ENCODE measurements around the gene TMEM222.

The TMEM222 gene

GRCh38 chr1:27299385-27300271 is 22.3 kb upstream of the TMEM222 start:
- Mint-ChIP-seq H3K27me3 (ENCODE audit: low read depth) (no peaks in the 10 kb centered on the region), H3K4me3 (no peak overlapping the region), H3K27ac (no peak overlapping the region), H3K9me3 (no peaks in the 10 kb centered on the region), H3K36me3 (ENCODE audit: low read depth) (peaks cover 3% of the 10 kb centered on the region), H3K4me1 (ENCODE audit: low read depth) (peaks cover 2% of the 10 kb centered on the region)
- DNase-seq (ENCODE audit: low spot score) = no peak

- Mint-ChIP-seq H3K27ac (no peak overlapping the region), H3K36me3 (ENCODE audit: low read depth) (peaks cover 3% of the 10 kb centered on the region)
Measured at GRCh38 chr1:27300341-27301051, 21.5 kb upstream of the TMEM222 start.

DNA sequence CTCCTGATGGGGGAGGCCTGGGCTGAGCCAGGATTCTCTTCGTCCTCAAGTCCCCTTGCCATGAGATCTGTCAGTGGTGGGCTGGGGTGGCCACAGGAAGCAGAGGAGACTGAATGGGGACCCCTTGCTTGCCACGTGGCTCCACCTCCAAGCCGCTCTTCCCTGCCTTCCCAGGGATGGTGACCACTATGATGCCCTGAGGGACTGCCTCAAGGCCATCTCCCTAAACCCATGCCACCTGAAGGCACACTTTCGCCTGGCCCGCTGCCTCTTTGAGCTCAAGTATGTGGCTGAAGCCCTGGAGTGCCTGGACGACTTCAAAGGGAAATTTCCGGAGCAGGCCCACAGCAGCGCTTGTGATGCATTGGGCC is 20.9 kb upstream of the TMEM222 start:
- no peak for DNase-seq (ENCODE audit: low spot score)
- Mint-ChIP-seq H3K36me3 (ENCODE audit: low read depth) (peaks cover 3% of the 10 kb centered on the region), H3K4me3 (no peak overlapping the region), H3K27ac (no peak overlapping the region), H3K27me3 (ENCODE audit: low read depth) (no peaks in the 10 kb centered on the region), H3K4me1 (ENCODE audit: low read depth) (peaks cover 2% of the 10 kb centered on the region), H3K9me3 (no peaks in the 10 kb centered on the region)

More at GRCh38 chr1:27300341-27301051, 21.5 kb upstream of the TMEM222 start:
- no peaks in the 10 kb centered on the region for H3K9me3 Mint-ChIP-seq
- H3K4me1 Mint-ChIP-seq (ENCODE audit: low read depth) = peaks cover 2% of the 10 kb centered on the region
- H3K4me3 Mint-ChIP-seq = no peak overlapping the region
- peak; percentile 60 for DNase-seq (ENCODE audit: low spot score)
- H3K27me3 Mint-ChIP-seq (ENCODE audit: low read depth) = no peaks in the 10 kb centered on the region

DNA sequence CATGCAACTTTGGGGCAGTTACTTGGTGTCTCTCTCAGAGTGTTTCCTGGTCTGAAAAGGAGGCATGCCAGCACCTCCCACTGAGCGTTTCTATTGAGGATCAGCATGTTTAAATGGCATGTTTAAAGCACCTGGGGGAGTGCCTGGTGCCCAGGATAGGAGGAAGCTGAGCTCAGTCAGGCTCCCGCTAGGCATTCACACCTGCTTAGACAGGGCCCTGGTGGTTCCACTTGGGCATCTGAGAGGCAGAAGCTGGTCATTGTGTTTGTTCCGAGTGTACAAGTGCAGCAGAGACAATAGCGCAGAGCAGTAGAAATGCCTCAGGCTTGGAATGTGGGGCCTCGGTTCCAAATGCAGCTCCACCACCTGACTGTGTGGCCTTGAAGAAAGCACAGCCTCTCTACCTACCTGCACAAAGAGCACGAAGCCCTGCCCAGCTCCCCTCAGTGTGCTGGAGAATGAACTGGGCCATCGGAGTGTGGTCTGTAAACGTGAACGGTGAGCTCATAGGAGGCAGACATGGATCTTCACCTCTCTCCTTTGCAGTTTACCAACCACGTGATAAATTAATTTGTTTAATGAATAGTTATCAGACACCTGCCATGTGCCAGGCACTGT is 20.3 kb upstream of the TMEM222 start:
- Mint-ChIP-seq H3K27ac (no peak overlapping the region), H3K4me1 (ENCODE audit: low read depth) (no peaks in the 10 kb centered on the region), H3K27me3 (ENCODE audit: low read depth) (no peaks in the 10 kb centered on the region), H3K9me3 (no peaks in the 10 kb centered on the region), H3K4me3 (no peak overlapping the region), H3K36me3 (ENCODE audit: low read depth) (peaks cover 3% of the 10 kb centered on the region)
- DNase-seq (ENCODE audit: low spot score) = no peak

- no peaks in the 10 kb centered on the region for H3K4me1 Mint-ChIP-seq (ENCODE audit: low read depth)
- H3K9me3 Mint-ChIP-seq = no peaks in the 10 kb centered on the region
- H3K27ac Mint-ChIP-seq = no peak overlapping the region
- H3K27me3 Mint-ChIP-seq (ENCODE audit: low read depth) = no peaks in the 10 kb centered on the region
- peaks cover 3% of the 10 kb centered on the region for H3K36me3 Mint-ChIP-seq (ENCODE audit: low read depth)
- DNase-seq (ENCODE audit: low spot score) = no peak
- no peak overlapping the region for H3K4me3 Mint-ChIP-seq
Measured at GRCh38 chr1:27302612-27303011, 19.4 kb upstream of the TMEM222 start.

DNA sequence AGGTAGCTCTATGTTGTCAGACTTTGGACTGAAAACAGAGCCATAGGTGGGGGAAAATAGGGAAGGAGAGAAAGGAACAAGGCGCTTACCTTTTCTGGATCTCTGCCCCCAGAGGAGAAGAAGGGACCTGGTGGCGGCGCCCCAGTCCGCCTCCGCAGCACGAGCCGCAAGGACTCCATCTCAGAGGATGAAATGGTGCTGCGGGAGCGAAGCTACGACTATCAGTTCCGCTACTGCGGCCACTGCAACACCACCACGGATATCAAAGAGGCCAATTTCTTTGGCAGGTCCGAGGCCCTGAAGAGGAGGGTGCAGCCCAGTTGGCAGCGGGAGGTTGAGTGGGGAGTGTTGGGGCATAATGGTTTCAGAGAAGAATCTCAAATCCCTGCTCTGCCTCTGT is 18.5 kb upstream of the TMEM222 start:
- DNase-seq (ENCODE audit: low spot score) = no peak
- Mint-ChIP-seq H3K4me1 (ENCODE audit: low read depth) (no peaks in the 10 kb centered on the region), H3K36me3 (ENCODE audit: low read depth) (peaks cover 1% of the 10 kb centered on the region), H3K4me3 (no peak overlapping the region), H3K9me3 (no peaks in the 10 kb centered on the region), H3K27ac (no peak overlapping the region), H3K27me3 (ENCODE audit: low read depth) (no peaks in the 10 kb centered on the region)

- Mint-ChIP-seq H3K4me3 (no peak overlapping the region), H3K9me3 (no peaks in the 10 kb centered on the region), H3K27me3 (ENCODE audit: low read depth) (no peaks in the 10 kb centered on the region), H3K27ac (no peak overlapping the region), H3K36me3 (ENCODE audit: low read depth) (no peaks in the 10 kb centered on the region), H3K4me1 (ENCODE audit: low read depth) (no peaks in the 10 kb centered on the region)
- DNase-seq (ENCODE audit: low spot score) = no peak
Measured at GRCh38 chr1:27306071-27306470, 15.9 kb upstream of the TMEM222 start.

DNA sequence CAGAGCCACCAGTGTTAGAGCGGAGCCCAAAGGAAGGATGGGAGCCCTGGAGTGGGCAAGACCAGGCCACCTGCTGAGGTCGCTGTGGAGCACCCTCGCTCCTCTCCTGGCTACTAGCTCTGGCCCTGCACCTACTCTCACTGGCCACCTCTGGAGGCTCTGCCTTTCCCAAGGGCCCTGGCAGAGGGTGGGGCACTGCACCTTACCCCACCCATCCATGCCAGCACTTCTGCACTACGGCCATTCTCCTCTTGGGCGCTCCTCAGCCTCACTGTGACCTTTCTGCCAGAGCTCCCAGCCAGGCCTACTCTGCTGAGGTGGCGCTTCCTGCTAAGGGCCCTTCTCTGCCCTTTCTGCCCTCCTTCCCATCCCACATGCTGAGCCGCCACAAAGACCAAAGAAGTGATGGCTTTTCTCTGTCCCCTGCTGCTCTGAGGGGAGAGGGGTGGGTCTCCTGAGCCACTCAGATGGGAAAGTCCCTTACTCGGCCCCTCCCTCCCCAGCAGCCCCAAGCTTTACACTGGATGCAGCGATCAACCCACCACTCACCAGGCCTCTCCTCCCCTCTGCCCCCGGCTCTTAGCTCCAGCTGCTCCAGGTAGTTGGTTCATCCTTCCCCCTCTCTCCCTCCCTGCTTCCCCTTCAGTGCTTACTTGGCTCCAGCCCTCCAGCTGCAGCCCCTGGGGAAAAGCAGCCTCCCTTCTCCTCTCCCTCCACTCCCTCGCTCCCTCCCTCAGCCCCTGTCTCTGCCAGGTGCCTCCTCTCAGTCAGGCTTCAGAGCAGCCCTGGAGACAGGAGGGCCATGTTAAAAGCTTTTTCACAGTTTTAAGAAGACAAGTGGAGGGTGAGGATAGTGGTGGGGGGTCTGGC is 14.8 kb upstream of the TMEM222 start:
- H3K27me3 Mint-ChIP-seq (ENCODE audit: low read depth) = no peaks in the 10 kb centered on the region
- no peaks in the 10 kb centered on the region for H3K9me3 Mint-ChIP-seq
- no peak overlapping the region for H3K4me3 Mint-ChIP-seq
- no peak for DNase-seq (ENCODE audit: low spot score)
- H3K4me1 Mint-ChIP-seq (ENCODE audit: low read depth) = no peaks in the 10 kb centered on the region
- no peak overlapping the region for H3K27ac Mint-ChIP-seq
- H3K36me3 Mint-ChIP-seq (ENCODE audit: low read depth) = no peaks in the 10 kb centered on the region

GRCh38 chr1:27307874-27308598 is 13.9 kb upstream of the TMEM222 start:
- Mint-ChIP-seq H3K36me3 (ENCODE audit: low read depth) (no peaks in the 10 kb centered on the region), H3K4me1 (ENCODE audit: low read depth) (no peaks in the 10 kb centered on the region), H3K9me3 (no peaks in the 10 kb centered on the region), H3K27ac (no peak overlapping the region), H3K4me3 (no peak overlapping the region), H3K27me3 (ENCODE audit: low read depth) (peaks cover 2% of the 10 kb centered on the region)
- no peak for DNase-seq (ENCODE audit: low spot score)

- DNase-seq (ENCODE audit: low spot score) = no peak
- Mint-ChIP-seq H3K36me3 (ENCODE audit: low read depth) (no peaks in the 10 kb centered on the region), H3K27ac (no peak overlapping the region), H3K4me3 (no peak overlapping the region), H3K9me3 (no peaks in the 10 kb centered on the region), H3K4me1 (ENCODE audit: low read depth) (no peaks in the 10 kb centered on the region), H3K27me3 (ENCODE audit: low read depth) (peaks cover 7% of the 10 kb centered on the region)
Measured at GRCh38 chr1:27314169-27314568, 7.8 kb upstream of the TMEM222 start.

DNA sequence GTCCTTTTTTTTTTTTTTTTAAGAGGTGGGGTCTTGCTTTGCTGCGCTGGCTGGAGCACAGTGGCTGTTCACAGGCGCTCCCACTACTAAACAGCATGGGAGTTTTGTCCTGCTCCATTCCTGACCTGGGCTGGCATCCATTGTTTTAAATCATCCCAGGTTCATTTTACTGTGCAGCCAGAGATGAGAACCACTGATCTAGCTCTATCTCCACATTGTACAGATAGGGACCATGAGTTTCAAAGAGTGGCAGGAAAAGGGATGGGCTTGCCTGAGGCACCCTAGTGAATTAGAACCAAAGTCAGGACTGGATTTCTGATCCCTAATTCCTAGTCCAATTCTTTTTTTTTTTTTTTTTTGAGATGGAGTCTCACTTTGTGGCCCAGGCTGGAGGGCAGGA is 7.2 kb upstream of the TMEM222 start:
- H3K36me3 Mint-ChIP-seq (ENCODE audit: low read depth) = no peaks in the 10 kb centered on the region
- no peak overlapping the region for H3K4me3 Mint-ChIP-seq
- H3K4me1 Mint-ChIP-seq (ENCODE audit: low read depth) = no peaks in the 10 kb centered on the region
- no peak for DNase-seq (ENCODE audit: low spot score)
- H3K9me3 Mint-ChIP-seq = no peaks in the 10 kb centered on the region
- no peak overlapping the region for H3K27ac Mint-ChIP-seq
- peaks cover 7% of the 10 kb centered on the region for H3K27me3 Mint-ChIP-seq (ENCODE audit: low read depth)

DNA sequence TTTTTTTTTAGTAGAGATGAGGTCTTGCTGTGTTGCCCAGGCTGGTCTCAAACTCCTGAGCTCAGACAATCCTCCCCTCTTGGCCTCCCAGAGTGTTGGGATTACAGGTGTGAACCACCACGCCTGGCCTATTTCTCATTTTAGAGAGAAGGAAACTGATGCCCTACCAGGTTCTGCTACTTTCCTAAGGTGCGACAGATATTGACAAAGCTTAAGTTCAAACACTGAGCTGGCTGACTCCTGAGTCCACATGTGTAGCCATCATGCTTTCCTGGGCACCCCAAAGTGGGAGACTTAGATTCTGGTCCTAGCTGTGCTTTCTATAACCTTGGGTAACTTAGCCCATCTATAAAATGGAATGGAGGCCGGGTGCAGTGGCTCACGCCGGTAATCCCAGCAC is 5.1 kb upstream of the TMEM222 start:
- H3K27me3 Mint-ChIP-seq (ENCODE audit: low read depth) = peaks cover 7% of the 10 kb centered on the region
- H3K9me3 Mint-ChIP-seq = no peaks in the 10 kb centered on the region
- H3K4me1 Mint-ChIP-seq (ENCODE audit: low read depth) = peaks cover 5% of the 10 kb centered on the region
- DNase-seq (ENCODE audit: low spot score) = no peak
- no peak overlapping the region for H3K27ac Mint-ChIP-seq
- H3K36me3 Mint-ChIP-seq (ENCODE audit: low read depth) = no peaks in the 10 kb centered on the region
- H3K4me3 Mint-ChIP-seq = no peak overlapping the region

- Mint-ChIP-seq H3K4me1 (ENCODE audit: low read depth) (peaks cover 5% of the 10 kb centered on the region), H3K9me3 (no peaks in the 10 kb centered on the region), H3K36me3 (ENCODE audit: low read depth) (no peaks in the 10 kb centered on the region), H3K4me3 (no peak overlapping the region), H3K27ac (no peak overlapping the region), H3K27me3 (ENCODE audit: low read depth) (peaks cover 4% of the 10 kb centered on the region)
- DNase-seq (ENCODE audit: low spot score) = no peak
Measured at GRCh38 chr1:27318136-27318535, 3.8 kb upstream of the TMEM222 start.

Measured in T-helper 2 cell treated with Interferon-gamma antibody and Interleukin-4, amounts not matched to agents 5 μg/mL and 100 μg/mL, for 36 hours (primary cell).